GM23338 (cell line): ENCODE data around the gene PLAAT1. TPM values are rescaled to one million over a fixed set of nuclear protein-coding genes. Genes with fewer than 3 reads are reported as not detected.

ENCODE experiments used
- ATAC-seq: fragments of 200-7000 bp; cut with Tn5 transposase; 3 replicates; pipeline ENCODE4 v1.9.1; 2020
- DNase-seq: peaks from one replicate; pipeline ENCODE4 v3.0.0-alpha.2; 2015; ENCODE audit warnings: low spot score
- H2AFZ ChIP-seq: fragments of 200-600 bp; sonication (generic); 2 replicates; pipeline ENCODE4 v1.8.0; 2016; ENCODE audit warnings: antibody characterized with exemption, mild to moderate bottlenecking, moderate library complexity
- H3F3A ChIP-seq: fragments of 200-600 bp; sonication (generic); replicated peaks from 2 replicates; pipeline ENCODE4 v1.8.0; 2017; ENCODE audit warnings: antibody characterized with exemption, mixed run types, low read depth
- H3K27ac ChIP-seq: fragments of 200-600 bp; sonication (generic); 2 replicates; pipeline ENCODE4 v1.6.1; 2016; ENCODE audit warnings: low read depth
- H3K27me3 ChIP-seq: fragments of 200-600 bp; sonication (generic); 2 replicates; pipeline ENCODE4 v1.8.0; 2016; ENCODE audit warnings: mild to moderate bottlenecking, mixed run types, moderate library complexity; ENCODE audit not compliant: insufficient read depth
- H3K36me3 ChIP-seq: fragments of 200-600 bp; sonication (generic); 2 replicates; pipeline ENCODE4 v1.8.0; 2016; ENCODE audit warnings: mild to moderate bottlenecking; ENCODE audit not compliant: insufficient read depth
- H3K4me1 ChIP-seq: fragments of 200-600 bp; sonication (generic); 2 replicates; pipeline ENCODE4 v1.8.0; 2016; ENCODE audit warnings: mild to moderate bottlenecking, moderate library complexity; ENCODE audit not compliant: insufficient read depth
- H3K4me2 ChIP-seq: fragments of 200-600 bp; sonication (generic); 2 replicates; pipeline ENCODE4 v1.7.1; 2017; ENCODE audit warnings: mixed run types
- H3K4me3 ChIP-seq: fragments of 200-600 bp; sonication (generic); 2 replicates; pipeline ENCODE4 v1.6.1; 2016; ENCODE audit warnings: mixed run types
- H3K79me2 ChIP-seq: fragments of 200-600 bp; sonication (generic); replicated peaks from 2 replicates; pipeline ENCODE4 v1.8.0; 2017; ENCODE audit warnings: mild to moderate bottlenecking; ENCODE audit not compliant: insufficient read depth
- H3K9me2 ChIP-seq: fragments of 200-600 bp; sonication (generic); 2 replicates; pipeline ENCODE4 v1.8.0; 2017; ENCODE audit not compliant: insufficient read depth
- H4K20me1 ChIP-seq: fragments of 200-600 bp; sonication (generic); replicated peaks from 2 replicates; pipeline ENCODE4 v1.8.0; 2017; ENCODE audit warnings: mild to moderate bottlenecking; ENCODE audit not compliant: insufficient read depth
- H3K27ac Mint-ChIP-seq: 2 replicates; pipeline ENCODE4 v1.8.0; 2020; ENCODE audit warnings: inconsistent platforms, mild to moderate bottlenecking, moderate library complexity, mixed read lengths
- H3K27me3 Mint-ChIP-seq: 3 replicates; pipeline ENCODE4 v1.8.0; 2022; ENCODE audit warnings: low read depth, mild to moderate bottlenecking, moderate library complexity, mixed read lengths, inconsistent platforms; ENCODE audit not compliant: insufficient read depth, poor library complexity
- H3K36me3 Mint-ChIP-seq: 3 replicates; pipeline ENCODE4 v1.8.0; 2021; ENCODE audit warnings: low read depth, mild to moderate bottlenecking, inconsistent platforms, moderate library complexity, mixed read lengths
- H3K4me1 Mint-ChIP-seq: 3 replicates; pipeline ENCODE4 v1.8.0; 2020; ENCODE audit warnings: mild to moderate bottlenecking, inconsistent platforms, mixed read lengths
- H3K4me3 Mint-ChIP-seq: 3 replicates; pipeline ENCODE4 v1.8.0; 2021; ENCODE audit warnings: moderate library complexity, mild to moderate bottlenecking, inconsistent platforms, mixed read lengths
- H3K9me3 Mint-ChIP-seq: 3 replicates; pipeline ENCODE4 v1.8.0; 2020; ENCODE audit warnings: moderate library complexity, mild to moderate bottlenecking, inconsistent platforms, mixed read lengths
- CREB1 ChIP-seq: fragments of 250-450 bp; sonication (Bioruptor Pico); IDR thresholded peaks from 2 replicates; pipeline ENCODE4 v1.5.0; 2020; ENCODE audit warnings: low read depth, mild to moderate bottlenecking, moderate library complexity
- CTCF ChIP-seq, 2 experiments: fragments of 200-600 bp in 1 of 2; sonication (generic) in 1 of 2; conservative IDR thresholded peaks; 2 replicates each; pipeline versions ENCODE4 v1.5.1 to v1.6.1; 2016 to 2017; ENCODE audit warnings: antibody characterized with exemption in 2 of 2, low read depth in 2 of 2, mild to moderate bottlenecking in 2 of 2, moderate library complexity in 1 of 2
- ETS1 ChIP-seq: IDR thresholded peaks from 2 replicates; pipeline ENCODE4 v1.6.1; 2016; ENCODE audit warnings: antibody characterized with exemption
- EZH2 ChIP-seq: fragments of 200-600 bp; sonication (generic); IDR thresholded peaks from one replicate; pipeline ENCODE4 v1.8.0; 2017; ENCODE audit warnings: antibody characterized with exemption, mild to moderate bottlenecking, low read depth; ENCODE audit not compliant: unreplicated experiment
- EZH2phosphoT487 ChIP-seq: fragments of 200-600 bp; sonication (generic); IDR thresholded peaks from one replicate; pipeline ENCODE4 v1.8.1; 2018; ENCODE audit warnings: antibody characterized with exemption; ENCODE audit not compliant: unreplicated experiment
- JUNB ChIP-seq: IDR thresholded peaks from one replicate; pipeline ENCODE4 v1.6.1; 2016; ENCODE audit warnings: antibody characterized with exemption; ENCODE audit not compliant: unreplicated experiment
- NANOG ChIP-seq: IDR thresholded peaks from 2 replicates; pipeline ENCODE4 v1.6.1; 2016; ENCODE audit warnings: antibody characterized with exemption, borderline replicate concordance
- POLR2AphosphoS5 ChIP-seq: IDR thresholded peaks from 2 replicates; pipeline ENCODE4 v1.6.1; 2016; ENCODE audit warnings: antibody characterized with exemption, low read depth
- STAT1 ChIP-seq: IDR thresholded peaks from one replicate; pipeline ENCODE4 v1.6.1; 2016; ENCODE audit warnings: antibody characterized with exemption; ENCODE audit not compliant: unreplicated experiment
- ZNF114 ChIP-seq: fragments of 250-450 bp; sonication (Bioruptor Pico); IDR thresholded peaks from 2 replicates; pipeline ENCODE4 v1.5.0; 2020; ENCODE audit warnings: mild to moderate bottlenecking, moderate library complexity
- ZNF331 ChIP-seq: fragments of 250-450 bp; sonication (Bioruptor Pico); IDR thresholded peaks from 2 replicates; pipeline ENCODE4 v1.5.0; 2020; ENCODE audit warnings: low read depth, mild to moderate bottlenecking, moderate library complexity
- polyA plus RNA-seq: library from polyadenylated mRNA; unstranded; fragments of >200 nt; fragmentation: Nextera tagmentation; extraction: Ambion mirVana; gene quantifications from 2 replicates; pipeline ENCODE4 v1.2.1, GENCODE V29; 2016
- total RNA-seq: library from RNA; depleted of rRNA; stranded (reverse); fragments of >200 nt; shearing (Covaris generic); gene quantifications from 2 replicates; pipeline ENCODE4 v1.2.3, GENCODE V29; 2014
- TF ChIP-seq, protein P1 (sequence below): IDR thresholded peaks from one replicate; pipeline ENCODE4 v1.6.1; 2018; ENCODE audit warnings: antibody characterized with exemption; ENCODE audit not compliant: unreplicated experiment
- TF ChIP-seq, protein P2 (sequence below): fragments of 250-450 bp; sonication (Bioruptor Pico); IDR thresholded peaks from 2 replicates; pipeline ENCODE4 v1.5.0; 2020; ENCODE audit warnings: mild to moderate bottlenecking, moderate library complexity

Gene PLAAT1
- total and polyA plus RNA-seq, 2 experiments from 2014 or later = 5.4 to 6.7 TPM

DNA sequence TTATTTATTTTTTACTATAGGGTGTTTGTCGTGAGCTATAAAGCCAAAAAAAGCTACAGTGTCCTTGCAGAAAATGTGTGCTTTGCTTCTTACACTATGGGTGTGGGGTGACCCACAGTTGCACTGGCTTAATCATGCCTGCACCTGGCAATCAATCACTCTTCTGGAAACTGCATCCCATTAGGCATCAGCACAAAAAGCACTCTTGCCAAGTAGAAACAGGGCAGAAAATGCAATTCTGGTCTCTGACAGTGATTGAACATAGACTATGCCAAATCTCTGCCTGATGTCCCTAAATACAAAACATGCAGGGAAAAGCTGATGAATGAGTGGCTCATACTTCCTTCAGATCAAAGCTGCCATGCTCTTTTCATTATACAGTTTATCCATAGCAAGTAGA lies 30.4 kb upstream of the PLAAT1 start:
- no peaks in the 10 kb centered on the region for H3K36me3 Mint-ChIP-seq
- H3K4me3 Mint-ChIP-seq = no peak overlapping the region

More for the DNA sequence above, 30.4 kb upstream of the PLAAT1 start:
- TF ChIP-seq ZNF331 (CRISPR knock-in tag) (no peak), CTCF (conservative IDR thresholded peaks at IDR 0.05; ENCODE audit: low read depth in 2 of 2) (no peak), STAT1 (no peak), EZH2 (no peak), EZH2phosphoT487 (no peak), POLR2AphosphoS5 (no peak), NANOG (no peak), CREB1 (CRISPR knock-in tag) (no peak), ZNF114 (no peak), JUNB (no peak), ETS1 (no peak)
- TF ChIP-seq, protein P1, sequence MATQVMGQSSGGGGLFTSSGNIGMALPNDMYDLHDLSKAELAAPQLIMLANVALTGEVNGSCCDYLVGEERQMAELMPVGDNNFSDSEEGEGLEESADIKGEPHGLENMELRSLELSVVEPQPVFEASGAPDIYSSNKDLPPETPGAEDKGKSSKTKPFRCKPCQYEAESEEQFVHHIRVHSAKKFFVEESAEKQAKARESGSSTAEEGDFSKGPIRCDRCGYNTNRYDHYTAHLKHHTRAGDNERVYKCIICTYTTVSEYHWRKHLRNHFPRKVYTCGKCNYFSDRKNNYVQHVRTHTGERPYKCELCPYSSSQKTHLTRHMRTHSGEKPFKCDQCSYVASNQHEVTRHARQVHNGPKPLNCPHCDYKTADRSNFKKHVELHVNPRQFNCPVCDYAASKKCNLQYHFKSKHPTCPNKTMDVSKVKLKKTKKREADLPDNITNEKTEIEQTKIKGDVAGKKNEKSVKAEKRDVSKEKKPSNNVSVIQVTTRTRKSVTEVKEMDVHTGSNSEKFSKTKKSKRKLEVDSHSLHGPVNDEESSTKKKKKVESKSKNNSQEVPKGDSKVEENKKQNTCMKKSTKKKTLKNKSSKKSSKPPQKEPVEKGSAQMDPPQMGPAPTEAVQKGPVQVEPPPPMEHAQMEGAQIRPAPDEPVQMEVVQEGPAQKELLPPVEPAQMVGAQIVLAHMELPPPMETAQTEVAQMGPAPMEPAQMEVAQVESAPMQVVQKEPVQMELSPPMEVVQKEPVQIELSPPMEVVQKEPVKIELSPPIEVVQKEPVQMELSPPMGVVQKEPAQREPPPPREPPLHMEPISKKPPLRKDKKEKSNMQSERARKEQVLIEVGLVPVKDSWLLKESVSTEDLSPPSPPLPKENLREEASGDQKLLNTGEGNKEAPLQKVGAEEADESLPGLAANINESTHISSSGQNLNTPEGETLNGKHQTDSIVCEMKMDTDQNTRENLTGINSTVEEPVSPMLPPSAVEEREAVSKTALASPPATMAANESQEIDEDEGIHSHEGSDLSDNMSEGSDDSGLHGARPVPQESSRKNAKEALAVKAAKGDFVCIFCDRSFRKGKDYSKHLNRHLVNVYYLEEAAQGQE = no peak
- TF ChIP-seq, protein P2, sequence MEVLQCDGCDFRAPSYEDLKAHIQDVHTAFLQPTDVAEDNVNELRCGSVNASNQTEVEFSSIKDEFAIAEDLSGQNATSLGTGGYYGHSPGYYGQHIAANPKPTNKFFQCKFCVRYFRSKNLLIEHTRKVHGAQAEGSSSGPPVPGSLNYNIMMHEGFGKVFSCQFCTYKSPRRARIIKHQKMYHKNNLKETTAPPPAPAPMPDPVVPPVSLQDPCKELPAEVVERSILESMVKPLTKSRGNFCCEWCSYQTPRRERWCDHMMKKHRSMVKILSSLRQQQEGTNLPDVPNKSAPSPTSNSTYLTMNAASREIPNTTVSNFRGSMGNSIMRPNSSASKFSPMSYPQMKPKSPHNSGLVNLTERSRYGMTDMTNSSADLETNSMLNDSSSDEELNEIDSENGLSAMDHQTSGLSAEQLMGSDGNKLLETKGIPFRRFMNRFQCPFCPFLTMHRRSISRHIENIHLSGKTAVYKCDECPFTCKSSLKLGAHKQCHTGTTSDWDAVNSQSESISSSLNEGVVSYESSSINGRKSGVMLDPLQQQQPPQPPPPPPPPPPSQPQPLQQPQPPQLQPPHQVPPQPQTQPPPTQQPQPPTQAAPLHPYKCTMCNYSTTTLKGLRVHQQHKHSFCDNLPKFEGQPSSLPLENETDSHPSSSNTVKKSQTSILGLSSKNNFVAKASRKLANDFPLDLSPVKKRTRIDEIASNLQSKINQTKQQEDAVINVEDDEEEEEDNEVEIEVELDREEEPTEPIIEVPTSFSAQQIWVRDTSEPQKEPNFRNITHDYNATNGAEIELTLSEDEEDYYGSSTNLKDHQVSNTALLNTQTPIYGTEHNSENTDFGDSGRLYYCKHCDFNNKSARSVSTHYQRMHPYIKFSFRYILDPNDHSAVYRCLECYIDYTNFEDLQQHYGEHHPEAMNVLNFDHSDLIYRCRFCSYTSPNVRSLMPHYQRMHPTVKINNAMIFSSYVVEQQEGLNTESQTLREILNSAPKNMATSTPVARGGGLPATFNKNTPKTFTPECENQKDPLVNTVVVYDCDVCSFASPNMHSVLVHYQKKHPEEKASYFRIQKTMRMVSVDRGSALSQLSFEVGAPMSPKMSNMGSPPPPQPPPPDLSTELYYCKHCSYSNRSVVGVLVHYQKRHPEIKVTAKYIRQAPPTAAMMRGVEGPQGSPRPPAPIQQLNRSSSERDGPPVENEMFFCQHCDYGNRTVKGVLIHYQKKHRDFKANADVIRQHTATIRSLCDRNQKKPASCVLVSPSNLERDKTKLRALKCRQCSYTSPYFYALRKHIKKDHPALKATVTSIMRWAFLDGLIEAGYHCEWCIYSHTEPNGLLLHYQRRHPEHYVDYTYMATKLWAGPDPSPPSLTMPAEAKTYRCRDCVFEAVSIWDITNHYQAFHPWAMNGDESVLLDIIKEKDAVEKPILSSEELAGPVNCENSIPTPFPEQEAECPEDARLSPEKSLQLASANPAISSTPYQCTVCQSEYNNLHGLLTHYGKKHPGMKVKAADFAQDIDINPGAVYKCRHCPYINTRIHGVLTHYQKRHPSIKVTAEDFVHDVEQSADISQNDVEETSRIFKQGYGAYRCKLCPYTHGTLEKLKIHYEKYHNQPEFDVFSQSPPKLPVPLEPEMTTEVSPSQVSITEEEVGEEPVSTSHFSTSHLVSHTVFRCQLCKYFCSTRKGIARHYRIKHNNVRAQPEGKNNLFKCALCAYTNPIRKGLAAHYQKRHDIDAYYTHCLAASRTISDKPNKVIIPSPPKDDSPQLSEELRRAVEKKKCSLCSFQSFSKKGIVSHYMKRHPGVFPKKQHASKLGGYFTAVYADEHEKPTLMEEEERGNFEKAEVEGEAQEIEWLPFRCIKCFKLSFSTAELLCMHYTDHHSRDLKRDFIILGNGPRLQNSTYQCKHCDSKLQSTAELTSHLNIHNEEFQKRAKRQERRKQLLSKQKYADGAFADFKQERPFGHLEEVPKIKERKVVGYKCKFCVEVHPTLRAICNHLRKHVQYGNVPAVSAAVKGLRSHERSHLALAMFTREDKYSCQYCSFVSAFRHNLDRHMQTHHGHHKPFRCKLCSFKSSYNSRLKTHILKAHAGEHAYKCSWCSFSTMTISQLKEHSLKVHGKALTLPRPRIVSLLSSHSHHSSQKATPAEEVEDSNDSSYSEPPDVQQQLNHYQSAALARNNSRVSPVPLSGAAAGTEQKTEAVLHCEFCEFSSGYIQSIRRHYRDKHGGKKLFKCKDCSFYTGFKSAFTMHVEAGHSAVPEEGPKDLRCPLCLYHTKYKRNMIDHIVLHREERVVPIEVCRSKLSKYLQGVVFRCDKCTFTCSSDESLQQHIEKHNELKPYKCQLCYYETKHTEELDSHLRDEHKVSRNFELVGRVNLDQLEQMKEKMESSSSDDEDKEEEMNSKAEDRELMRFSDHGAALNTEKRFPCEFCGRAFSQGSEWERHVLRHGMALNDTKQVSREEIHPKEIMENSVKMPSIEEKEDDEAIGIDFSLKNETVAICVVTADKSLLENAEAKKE (CRISPR knock-in tag) = no peak
- H4K20me1 ChIP-seq = no peaks in the 10 kb centered on the region
- H3F3A ChIP-seq = no peaks in the 10 kb centered on the region
- H2AFZ ChIP-seq = no peak overlapping the region
- Mint-ChIP-seq H3K4me1 (peaks cover 11% of the 10 kb centered on the region), H3K9me3 (no peaks in the 10 kb centered on the region), H3K27ac (no peak overlapping the region), H3K27me3 (no peaks in the 10 kb centered on the region)
- H3K27me3 ChIP-seq = no peaks in the 10 kb centered on the region
- no peak overlapping the region for H3K4me2 ChIP-seq
- no peaks in the 10 kb centered on the region for H3K79me2 ChIP-seq
- no peaks in the 10 kb centered on the region for H3K36me3 ChIP-seq
- no peak overlapping the region for H3K27ac ChIP-seq
- peaks cover 8% of the 10 kb centered on the region; the same call in 1 of the 2 replicates for H3K4me1 ChIP-seq
- H3K4me3 ChIP-seq = no peak overlapping the region
- no peak for DNase-seq
- H3K9me2 ChIP-seq = peaks cover 3% of the 10 kb centered on the region; the same call in 1 of the 2 replicates
- no peak for ATAC-seq
